Measurements from ENCODE around the gene PHF2.

Gene PHF2

DNA sequence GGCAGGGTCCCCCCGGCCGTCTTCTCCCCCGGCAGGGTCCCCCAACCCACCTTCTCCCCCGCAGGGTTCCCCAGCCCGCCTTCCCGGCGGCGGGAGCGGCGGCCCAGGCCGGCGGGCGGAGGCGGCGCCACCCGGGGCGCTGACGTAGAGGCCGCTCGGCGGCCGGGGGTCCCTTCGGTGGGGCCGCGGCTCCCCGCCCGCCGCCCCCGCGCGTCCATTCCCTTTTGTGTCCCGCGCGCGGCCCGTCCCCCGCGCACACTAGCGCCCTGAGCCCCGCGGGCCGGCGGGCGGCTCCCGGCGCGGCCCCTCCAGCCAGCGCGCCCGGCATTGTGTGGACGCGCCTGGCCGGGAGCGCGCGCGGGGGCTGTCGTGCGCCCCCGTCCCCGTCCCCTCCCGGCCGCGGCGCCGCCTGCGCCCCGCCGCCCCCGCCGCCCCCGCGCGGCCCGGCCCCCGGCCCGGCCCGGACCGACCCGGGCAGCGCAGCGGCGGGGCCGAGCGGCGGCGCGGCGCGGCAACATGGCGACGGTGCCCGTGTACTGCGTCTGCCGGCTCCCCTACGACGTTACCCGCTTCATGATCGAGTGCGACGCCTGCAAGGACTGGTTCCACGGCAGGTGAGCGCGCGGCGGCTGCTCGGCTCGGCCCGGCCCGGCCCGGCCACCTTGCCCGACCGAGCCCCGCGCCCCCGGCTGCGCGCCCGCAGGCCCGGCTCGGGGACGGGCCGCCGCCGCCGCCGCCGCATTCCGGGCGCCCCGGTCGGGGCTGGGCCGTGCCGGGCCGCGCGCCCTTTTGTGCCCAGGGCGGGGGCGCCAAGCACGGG is at the start of gene PHF2:
Gene PHF2 (plus strand): TSS at position 327 of the 820 bp plus-strand sequence. CDS start 190 bp downstream, at position 517.
- DNase-seq: peak; percentile 38

GRCh38 chr9:93531374-93531773 is 45.0 kb upstream of the PHF2 start:
- peak; percentile 24 for DNase-seq

DNA sequence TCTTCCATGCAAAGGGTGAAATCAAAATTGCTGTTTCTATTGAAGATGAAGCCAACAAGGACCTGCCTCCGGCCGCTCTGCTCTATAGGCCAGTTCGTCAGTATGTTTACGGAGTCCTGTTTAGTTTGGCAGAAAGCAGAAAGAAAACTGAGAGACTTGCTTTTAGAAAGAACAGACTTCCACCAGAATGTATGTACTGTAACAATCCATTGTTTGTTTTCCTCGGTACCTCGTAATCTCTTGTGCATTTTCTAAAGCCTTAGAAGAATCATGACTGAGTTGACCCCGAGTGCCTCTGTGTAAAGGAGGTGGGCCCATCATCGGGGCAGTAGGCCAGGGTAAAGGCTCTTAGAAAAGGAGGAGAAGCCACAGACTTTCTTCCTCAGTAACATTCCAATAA is 44.2 kb upstream of the PHF2 start:
- no peak for DNase-seq

GRCh38 chr9:93533863-93534262 is 42.5 kb upstream of the PHF2 start:
- no peak for DNase-seq

- no peak for DNase-seq
Measured at GRCh38 chr9:93536167-93536566, 40.2 kb upstream of the PHF2 start.

- no peak for DNase-seq
Measured at GRCh38 chr9:93536874-93537273, 39.5 kb upstream of the PHF2 start.

DNA sequence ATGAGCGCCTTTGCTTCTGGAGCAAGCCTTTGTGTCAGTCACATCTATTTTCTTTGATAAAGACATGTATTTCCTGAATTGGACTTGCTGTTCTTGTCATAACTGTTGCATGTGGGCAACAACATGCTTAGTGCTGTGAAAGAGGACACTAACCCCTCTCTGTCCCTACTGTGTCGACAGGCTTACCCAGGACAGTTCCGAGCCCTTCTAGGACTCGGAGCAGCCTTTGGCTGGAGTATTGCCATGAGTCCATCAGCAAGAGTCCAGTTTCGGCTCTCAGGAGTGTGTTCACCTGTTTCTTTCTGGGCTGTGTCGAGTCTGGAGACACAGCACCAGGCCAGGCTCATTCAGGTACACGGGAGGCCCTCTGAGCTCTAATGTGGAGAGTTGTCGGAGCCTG is 36.1 kb upstream of the PHF2 start:
- DNase-seq: no peak

DNA sequence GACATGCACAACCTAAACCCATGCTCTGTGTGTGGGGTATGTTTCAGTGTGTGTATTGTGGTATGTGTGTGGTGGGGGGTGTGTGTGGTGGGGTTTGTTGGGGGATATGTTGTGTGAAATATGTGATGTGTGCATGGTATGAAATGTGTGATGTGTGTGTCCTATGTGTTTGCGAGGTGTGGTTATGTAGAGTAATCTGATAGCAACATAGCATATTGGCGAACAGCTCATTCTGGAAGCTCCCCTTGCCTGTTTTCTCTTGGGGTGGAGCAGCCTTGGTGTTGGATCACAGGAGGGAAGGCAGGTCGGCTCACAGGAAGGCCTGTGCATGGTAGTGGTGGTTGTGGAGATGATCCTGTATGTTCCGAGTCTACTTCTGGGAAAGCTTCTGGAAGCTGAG is 35.4 kb upstream of the PHF2 start:
- DNase-seq: no peak

- DNase-seq: no peak
Measured at GRCh38 chr9:93541581-93542349, 34.6 kb upstream of the PHF2 start.

GRCh38 chr9:93543117-93543516 is 33.3 kb upstream of the PHF2 start:
- DNase-seq: no peak

DNA sequence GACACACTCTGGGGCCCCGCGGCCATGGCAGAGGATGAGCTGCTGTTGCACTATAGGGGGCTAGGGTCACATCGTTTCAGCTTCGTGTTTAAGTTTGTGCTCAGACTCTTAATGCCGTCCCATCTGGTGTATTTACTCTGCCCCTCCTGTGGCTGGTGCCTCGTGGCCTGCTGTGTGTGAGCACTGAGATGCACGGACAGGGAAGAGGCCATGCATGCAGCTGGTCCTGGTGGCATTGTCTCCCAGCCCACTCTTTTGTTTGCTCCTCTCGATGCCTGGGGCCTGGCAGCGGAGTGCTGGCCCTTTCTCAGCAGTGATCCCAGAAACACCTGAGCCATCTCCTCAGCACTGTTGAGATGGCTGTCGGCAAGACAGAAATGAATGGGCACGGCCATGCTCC is 30.0 kb upstream of the PHF2 start:
- DNase-seq: no peak

DNA sequence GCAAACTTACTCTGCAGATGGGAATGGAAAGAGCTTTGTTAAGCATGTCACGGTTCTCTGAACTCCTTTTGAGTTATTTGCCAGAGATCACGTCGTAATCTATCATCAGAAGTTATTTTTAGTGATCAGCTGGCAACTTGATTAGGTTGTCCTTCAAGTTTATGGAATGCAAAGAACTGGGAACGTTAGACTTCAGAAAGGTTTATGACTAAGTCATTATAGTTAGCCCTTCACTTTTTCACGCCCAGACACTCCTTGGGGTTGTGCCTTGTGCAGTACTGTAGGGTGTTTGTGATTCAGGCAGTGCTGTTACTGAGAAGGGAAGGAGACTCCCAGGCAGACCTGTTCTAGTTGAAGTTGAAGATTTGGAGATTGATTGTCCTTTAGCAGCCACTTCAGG is 26.8 kb upstream of the PHF2 start:
- DNase-seq: no peak

DNA sequence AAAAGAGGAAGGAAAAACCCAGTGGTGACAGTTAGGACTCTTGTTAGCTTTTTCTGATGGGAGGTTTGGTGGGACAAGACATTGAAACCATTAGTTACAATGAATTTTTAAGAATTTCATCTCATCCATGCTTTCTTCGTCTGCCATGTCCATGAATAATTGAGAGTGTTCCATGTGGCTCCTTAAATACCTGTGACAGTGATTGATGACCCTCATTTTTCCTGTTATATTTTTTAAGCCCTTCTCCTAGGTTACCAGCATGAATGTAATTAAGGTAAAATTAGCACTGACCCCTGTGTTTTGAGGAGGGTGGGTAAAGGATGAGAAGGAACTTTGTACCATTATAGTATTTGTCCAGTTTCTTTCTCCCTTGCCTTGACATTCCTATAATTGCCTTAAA is 23.5 kb upstream of the PHF2 start:
- no peak for DNase-seq

DNA sequence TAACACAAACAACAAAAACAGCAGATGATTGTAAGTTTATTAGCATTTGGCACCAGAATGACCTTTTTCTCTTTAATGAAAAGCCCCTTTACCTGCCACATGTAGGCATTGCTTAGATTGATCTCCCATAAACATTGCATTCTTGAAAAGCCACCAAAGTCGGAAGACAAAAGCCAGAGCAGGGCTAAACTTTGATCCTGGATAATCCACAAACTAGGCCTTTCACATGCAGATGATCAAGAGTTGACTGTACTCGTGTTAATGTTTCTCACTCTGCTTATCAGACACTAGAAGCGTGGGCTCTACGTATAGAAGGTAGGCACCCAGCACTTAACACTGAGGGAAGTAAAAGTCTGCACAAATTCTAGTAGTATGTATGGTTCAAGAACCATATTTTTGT is 21.0 kb upstream of the PHF2 start:
- no peak for DNase-seq

GRCh38 chr9:93557366-93558137 is 18.8 kb upstream of the PHF2 start:
- DNase-seq: no peak

DNA sequence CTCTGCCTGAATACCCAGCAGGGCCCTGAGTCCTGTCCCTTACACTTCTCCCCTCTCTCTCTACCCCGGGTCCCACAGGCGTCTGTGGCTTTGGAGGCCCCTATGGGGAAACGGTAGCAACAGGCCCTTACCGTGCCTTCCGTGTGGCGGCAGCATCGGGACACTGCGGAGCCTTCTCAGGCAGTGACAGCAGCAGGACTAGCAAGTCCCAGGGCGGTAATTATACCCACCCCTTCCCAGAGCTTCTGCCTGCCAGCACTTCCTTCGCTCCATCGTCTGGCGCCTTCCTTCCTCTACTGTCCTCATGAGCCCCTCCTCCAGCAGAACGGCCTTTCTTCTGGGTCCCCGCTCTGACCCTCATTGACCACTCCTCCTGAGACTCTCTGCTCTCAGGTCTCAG is 17.9 kb upstream of the PHF2 start:
- no peak for DNase-seq

DNA sequence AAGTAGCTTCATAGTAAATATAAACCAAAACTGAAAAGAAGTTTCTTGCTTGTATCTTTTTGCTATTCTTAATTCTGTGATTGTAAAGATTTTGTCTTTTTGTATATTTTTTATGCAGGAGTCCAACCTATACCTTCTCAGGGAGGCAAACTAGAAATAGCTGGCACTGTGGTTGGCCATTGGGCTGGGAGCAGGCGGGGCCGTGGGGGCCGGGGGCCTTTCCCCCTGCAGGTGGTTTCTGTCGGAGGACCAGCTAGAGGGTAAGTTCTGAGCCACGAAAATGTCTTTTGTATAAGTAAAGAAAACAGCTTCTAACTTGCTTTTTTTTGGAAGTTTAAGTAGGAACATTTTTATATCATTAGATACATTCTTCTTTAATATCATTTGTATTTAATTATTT is 15.4 kb upstream of the PHF2 start:
- no peak for DNase-seq

DNA sequence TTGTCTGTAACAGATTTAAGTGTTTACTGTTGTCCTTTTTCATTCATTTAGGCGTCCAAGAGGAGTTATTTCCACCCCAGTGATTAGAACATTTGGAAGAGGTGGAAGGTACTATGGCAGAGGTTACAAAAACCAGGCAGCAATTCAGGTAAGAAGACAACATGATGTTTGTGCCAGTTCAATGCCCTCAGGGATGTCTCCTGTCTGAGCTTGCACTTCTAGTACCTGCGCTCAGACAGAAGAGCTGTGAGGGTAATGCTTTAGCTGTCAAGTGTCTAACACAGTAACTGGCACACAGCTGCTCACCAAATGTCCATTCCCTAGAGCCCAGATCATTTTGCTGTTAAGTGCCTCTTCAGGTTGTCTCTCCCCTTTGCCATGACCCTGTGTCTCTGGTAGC is 14.2 kb upstream of the PHF2 start:
- DNase-seq: no peak

- DNase-seq: no peak
Measured at GRCh38 chr9:93565089-93565488, 11.3 kb upstream of the PHF2 start.

GRCh38 chr9:93566408-93567270 is 9.7 kb upstream of the PHF2 start:
- DNase-seq: peak; percentile 97

DNA sequence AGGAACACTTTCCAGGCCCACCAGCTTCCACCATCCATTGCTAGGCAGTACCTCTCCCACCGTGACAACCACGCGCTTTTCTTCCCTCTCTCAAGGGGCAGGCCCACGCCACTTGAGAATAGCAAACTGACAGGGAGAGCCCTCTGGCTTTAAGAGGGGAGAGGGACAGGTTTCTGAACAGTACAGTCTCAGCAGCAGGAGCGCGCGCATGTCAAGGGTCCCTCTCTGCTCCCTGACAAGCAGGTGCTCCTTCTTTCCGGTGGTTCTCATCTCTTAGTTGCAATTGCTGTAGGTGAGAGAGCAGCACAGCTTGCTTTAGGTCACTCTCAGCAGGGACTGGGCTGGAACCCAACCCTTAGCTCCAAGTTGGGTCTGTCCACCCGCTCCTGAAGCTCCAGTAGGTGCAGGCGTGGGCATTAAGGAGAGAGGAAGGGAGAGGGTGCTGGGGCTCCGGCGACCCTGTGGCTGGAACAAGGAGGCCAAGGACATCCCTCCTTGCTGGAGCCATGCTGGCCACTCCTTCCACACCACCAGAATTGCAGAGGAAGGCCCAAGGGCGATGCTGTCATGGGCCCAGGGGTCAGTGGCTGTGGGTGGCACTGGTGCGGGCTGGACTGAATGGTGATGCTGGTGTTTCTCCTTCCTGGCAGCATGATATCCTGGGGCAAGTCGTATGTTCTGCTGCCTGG is 9.0 kb upstream of the PHF2 start:
- DNase-seq: peak; percentile 37

DNA sequence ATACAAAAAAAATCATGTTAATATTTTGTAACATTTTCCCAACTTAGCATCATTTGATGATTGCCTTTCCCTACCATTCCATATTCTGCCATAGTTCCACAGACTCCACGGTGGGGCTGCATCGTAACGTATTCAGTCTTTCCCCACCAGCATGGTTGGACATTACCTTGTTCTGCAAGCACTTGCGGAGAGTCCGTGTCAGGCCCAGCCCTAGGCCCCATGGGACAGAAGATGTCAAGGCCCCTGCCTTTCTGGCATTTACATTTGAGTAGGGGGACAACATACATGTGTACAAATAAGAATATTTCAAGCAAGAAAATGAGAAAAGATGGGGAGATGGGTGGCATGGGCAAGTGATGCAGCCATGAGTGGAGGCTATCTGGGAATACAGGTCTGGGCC is 8.2 kb upstream of the PHF2 start:
- no peak for DNase-seq

Data from hematopoietic multipotent progenitor cell treated with erythropoietin and hydrocortisone succinate and interleukin-3 and kit ligand, for 6 days (in vitro differentiated cells).